ENCODE measurements around the gene TOM1L2. TPM values are rescaled to one million over a fixed set of nuclear protein-coding genes. Genes with fewer than 3 reads are reported as not detected.

The TOM1L2 gene
- total RNA-seq, 4 donors from 2014 or later, result 119 to 555 (median 155) TPM

GRCh38 chr17:17982801-17983200, 10.6 kb upstream of the TOM1L2 start:
- TF ChIP-seq CTCF (IDR thresholded peaks at IDR 0.05) (no peak), POLR2A (IDR thresholded peaks at IDR 0.05) (no peak)
- 88 to 90% methylated on average over 9 of the region's 9 CpGs for WGBS, 2 donors
- DNase-seq (ENCODE audit: low spot score in 2 of 2), result no peak
- no peak overlapping the region for H3K4me3 ChIP-seq (ENCODE audit: low read depth, poor library complexity, severe bottlenecking)
- intact Hi-C loops (cut with DNase I; ENCODE audit: low total_unique reads), result no loop called here

GRCh38 chr17:17981330-17981729, 9.1 kb upstream of the TOM1L2 start:
- H3K4me3 ChIP-seq (ENCODE audit: low read depth, poor library complexity, severe bottlenecking), result no peak overlapping the region
- 83 to 93% methylated on average over 9 of the region's 9 CpGs for WGBS, 2 donors
- intact Hi-C loops (cut with DNase I; ENCODE audit: low total_unique reads), result no loop called here
- no peak for DNase-seq (ENCODE audit: low spot score in 2 of 2)
- TF ChIP-seq CTCF (IDR thresholded peaks at IDR 0.05), result no peak
- no peak for TF ChIP-seq POLR2A (IDR thresholded peaks at IDR 0.05)

GRCh38 chr17:17979778-17980177, 7.6 kb upstream of the TOM1L2 start:
- no peak for TF ChIP-seq POLR2A (IDR thresholded peaks at IDR 0.05)
- no peak for TF ChIP-seq CTCF (IDR thresholded peaks at IDR 0.05)
- H3K4me3 ChIP-seq (ENCODE audit: low read depth, poor library complexity, severe bottlenecking), result no peak overlapping the region
- intact Hi-C loops (cut with DNase I; ENCODE audit: low total_unique reads), result no loop called here
- 43 to 74% methylated on average over 3 of the region's 3 CpGs for WGBS, 2 donors
- DNase-seq (ENCODE audit: low spot score in 2 of 2), result no peak

GRCh38 chr17:17978481-17979424, 6.6 kb upstream of the TOM1L2 start:
- DNase-seq (ENCODE audit: low spot score in 2 of 2), result no peak
- intact Hi-C loops (cut with DNase I; ENCODE audit: low total_unique reads), result no loop called here
- TF ChIP-seq CTCF (IDR thresholded peaks at IDR 0.05) (no peak), POLR2A (IDR thresholded peaks at IDR 0.05) (no peak)
- 84 to 89% methylated on average over 14 of the region's 14 CpGs for whole genome bisulfite sequencing, 2 donors
- H3K4me3 ChIP-seq (ENCODE audit: low read depth, poor library complexity, severe bottlenecking), result no peak overlapping the region

GRCh38 chr17:17976931-17977570, 4.9 kb upstream of the TOM1L2 start:
- WGBS, 2 donors, result 80 to 83% methylated on average over 10 of the region's 10 CpGs
- no peak for DNase-seq (ENCODE audit: low spot score in 2 of 2)
- intact Hi-C loops (cut with DNase I; ENCODE audit: low total_unique reads), result no loop called here
- no peak overlapping the region for H3K4me3 ChIP-seq (ENCODE audit: low read depth, poor library complexity, severe bottlenecking)
- no peak for TF ChIP-seq POLR2A (IDR thresholded peaks at IDR 0.05)
- no peak for TF ChIP-seq CTCF (IDR thresholded peaks at IDR 0.05)

All from lower leg skin (tissue), 4 donors.